ENCODE data around the gene NXPH4. TPM values are rescaled to one million over a fixed set of nuclear protein-coding genes. Genes with fewer than 3 reads are reported as not detected.

NXPH4 gene
- polyA plus RNA-seq, 1 experiment, result 2.8 TPM

DNA sequence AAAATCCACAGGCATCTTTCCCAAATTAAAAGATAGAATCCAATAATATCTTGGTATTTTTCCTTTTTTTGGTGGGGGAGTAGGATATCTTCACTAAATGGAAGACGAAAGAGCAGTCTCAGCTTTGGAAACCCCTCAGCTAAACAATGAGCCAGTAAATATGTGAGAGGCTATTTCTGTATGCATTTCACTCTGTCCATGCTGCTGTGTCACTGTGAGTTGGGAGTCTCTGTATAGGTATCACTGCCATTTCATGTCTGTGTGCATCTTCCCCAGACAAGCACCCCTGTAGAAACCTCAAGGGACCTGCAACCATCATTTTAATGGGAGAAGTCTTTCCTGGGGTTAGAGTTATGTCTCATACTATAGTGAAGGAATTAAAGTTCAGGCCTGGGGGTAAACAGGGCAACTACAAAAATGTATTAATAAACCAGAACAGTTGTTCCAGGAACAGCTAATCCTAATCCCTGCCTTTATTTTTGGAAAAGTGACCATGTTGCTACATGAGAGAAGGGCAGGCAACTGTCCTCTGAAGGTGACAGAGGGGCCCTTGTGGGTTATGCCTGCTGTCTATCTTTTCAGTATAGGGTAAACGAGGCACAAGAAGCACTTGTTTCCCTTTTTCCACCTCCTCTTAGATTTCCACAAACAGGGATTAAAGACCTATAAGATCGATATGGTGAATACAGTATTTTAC is 45.7 kb downstream of the NXPH4 start:
- H3K36me3 ChIP-seq (ENCODE audit: control insufficient read depth, insufficient read depth, low read length), result peaks cover 23% of the 10 kb centered on the region
- POLR2A ChIA-PET, result interaction anchor here (0.7 kb wide), 1 partner anchor 285 kb away, joined by 9 read pairs; no protein-coding TSS in a partner anchor
- CTCF ChIA-PET, result interaction anchor here (1.2 to 9.7 kb wide), 6 partner anchors 10 to 196 kb away, joined by 3 to 142 read pairs (median 8); partner anchors contain the start of genes INHBE and STAC3
- DNase-seq (ENCODE audit: low read depth), result no peak
- H3K27me3 ChIP-seq (ENCODE audit: control insufficient read depth, insufficient read depth, low read length), result no peaks in the 10 kb centered on the region
- no peak overlapping the region for H3K4me3 ChIP-seq (ENCODE audit: low read depth, low read length)
- TF ChIP-seq, protein P1, sequence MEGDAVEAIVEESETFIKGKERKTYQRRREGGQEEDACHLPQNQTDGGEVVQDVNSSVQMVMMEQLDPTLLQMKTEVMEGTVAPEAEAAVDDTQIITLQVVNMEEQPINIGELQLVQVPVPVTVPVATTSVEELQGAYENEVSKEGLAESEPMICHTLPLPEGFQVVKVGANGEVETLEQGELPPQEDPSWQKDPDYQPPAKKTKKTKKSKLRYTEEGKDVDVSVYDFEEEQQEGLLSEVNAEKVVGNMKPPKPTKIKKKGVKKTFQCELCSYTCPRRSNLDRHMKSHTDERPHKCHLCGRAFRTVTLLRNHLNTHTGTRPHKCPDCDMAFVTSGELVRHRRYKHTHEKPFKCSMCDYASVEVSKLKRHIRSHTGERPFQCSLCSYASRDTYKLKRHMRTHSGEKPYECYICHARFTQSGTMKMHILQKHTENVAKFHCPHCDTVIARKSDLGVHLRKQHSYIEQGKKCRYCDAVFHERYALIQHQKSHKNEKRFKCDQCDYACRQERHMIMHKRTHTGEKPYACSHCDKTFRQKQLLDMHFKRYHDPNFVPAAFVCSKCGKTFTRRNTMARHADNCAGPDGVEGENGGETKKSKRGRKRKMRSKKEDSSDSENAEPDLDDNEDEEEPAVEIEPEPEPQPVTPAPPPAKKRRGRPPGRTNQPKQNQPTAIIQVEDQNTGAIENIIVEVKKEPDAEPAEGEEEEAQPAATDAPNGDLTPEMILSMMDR (IDR thresholded peaks at IDR 0.05; ENCODE audit: insufficient read depth, low read depth, low read length), result no peak

DNA sequence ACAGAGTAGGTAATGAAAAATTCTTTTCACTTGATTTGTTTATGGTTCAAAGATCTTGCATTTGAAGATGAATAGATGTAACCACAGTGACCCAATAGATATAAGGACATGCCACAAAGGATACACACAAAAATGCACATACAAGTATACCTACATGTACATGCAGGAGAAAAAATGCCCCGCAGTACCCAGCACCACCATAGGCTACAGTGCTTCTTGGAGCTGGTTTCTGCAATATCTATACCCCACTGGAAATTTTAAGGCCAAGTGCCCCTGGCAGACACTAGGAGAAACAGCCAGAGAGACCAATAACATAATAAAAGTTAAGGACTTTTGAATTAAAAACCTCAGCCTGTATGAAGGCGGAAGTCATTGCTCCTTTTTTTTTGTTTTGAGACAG is 46.5 kb downstream of the NXPH4 start:
- Histone ChIP-seq H3K4me3 (ENCODE audit: low read depth, low read length) (no peak overlapping the region), H3K36me3 (ENCODE audit: control insufficient read depth, insufficient read depth, low read length) (peaks cover 21% of the 10 kb centered on the region), H3K27me3 (ENCODE audit: control insufficient read depth, insufficient read depth, low read length) (no peaks in the 10 kb centered on the region)
- ChIA-PET POLR2A (no interaction called here), CTCF (interaction anchor here (0.6 to 9.7 kb wide), 8 partner anchors 10 to 203 kb away, joined by 3 to 142 read pairs (median 6); partner anchors contain the start of genes INHBE and STAC3)
- TF ChIP-seq, protein P1 (IDR thresholded peaks at IDR 0.05; ENCODE audit: insufficient read depth, low read depth, low read length), result no peak
- DNase-seq (ENCODE audit: low read depth), result no peak

DNA sequence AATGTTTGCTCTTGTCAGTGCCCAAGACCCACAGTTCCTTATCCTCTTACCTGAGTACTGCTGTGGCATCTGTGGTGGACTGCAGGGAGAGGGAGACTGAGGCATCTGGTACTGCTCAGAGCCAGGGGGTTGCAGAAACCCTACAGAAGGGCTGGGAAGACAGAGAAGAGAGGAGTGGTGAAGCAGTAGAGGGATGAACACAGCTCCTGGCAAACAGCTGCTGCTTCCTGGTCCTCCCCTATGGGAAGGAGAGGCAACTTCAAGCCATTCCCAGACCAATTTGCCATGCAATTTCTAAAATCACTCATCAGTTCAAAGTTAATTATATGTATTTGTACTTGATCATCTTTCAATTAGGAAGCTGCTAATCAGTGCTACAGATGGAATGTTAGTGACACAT is 50.1 kb downstream of the NXPH4 start:
- H3K4me3 ChIP-seq (ENCODE audit: low read depth, low read length), result no peak overlapping the region
- CTCF ChIA-PET, result interaction anchor here (0.8 to 9.7 kb wide), 3 partner anchors 9 to 187 kb away, joined by 3 to 142 read pairs (median 5); partner anchors contain the start of gene INHBE

DNA sequence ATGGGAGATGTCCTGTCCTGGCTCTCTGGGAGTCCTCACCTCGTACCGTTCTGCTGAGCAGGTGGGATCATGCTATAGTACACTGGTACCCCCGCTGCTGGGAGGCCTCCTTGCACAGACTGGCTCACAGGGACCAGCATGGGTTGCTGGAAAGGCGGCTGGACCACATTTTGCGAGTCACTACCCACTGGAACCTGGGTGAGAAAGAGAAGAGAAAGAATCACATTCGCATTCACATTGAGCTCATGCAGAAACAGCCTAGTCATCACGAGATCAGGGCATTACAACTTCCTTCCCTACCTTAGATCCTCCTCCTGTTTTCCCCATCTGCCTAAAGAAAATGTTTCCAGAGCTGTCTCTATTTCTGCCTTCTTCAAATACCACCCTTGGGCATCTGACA is 51.7 kb downstream of the NXPH4 start:
- no peak for DNase-seq (ENCODE audit: low read depth)
- ChIA-PET CTCF (no interaction called here), POLR2A (no interaction called here)
- TF ChIP-seq, protein P1 (IDR thresholded peaks at IDR 0.05; ENCODE audit: insufficient read depth, low read depth, low read length), result no peak
- Histone ChIP-seq H3K4me3 (ENCODE audit: low read depth, low read length) (no peak overlapping the region), H3K36me3 (ENCODE audit: control insufficient read depth, insufficient read depth, low read length) (peaks cover 15% of the 10 kb centered on the region), H3K27me3 (ENCODE audit: control insufficient read depth, insufficient read depth, low read length) (no peaks in the 10 kb centered on the region)

More for the DNA sequence above, 50.1 kb downstream of the NXPH4 start:
- POLR2A ChIA-PET, result no interaction called here
- Histone ChIP-seq H3K36me3 (ENCODE audit: control insufficient read depth, insufficient read depth, low read length) (peaks cover 18% of the 10 kb centered on the region), H3K27me3 (ENCODE audit: control insufficient read depth, insufficient read depth, low read length) (no peaks in the 10 kb centered on the region)
- TF ChIP-seq, protein P1 (IDR thresholded peaks at IDR 0.05; ENCODE audit: insufficient read depth, low read depth, low read length), result no peak
- no peak for DNase-seq (ENCODE audit: low read depth)

DNA sequence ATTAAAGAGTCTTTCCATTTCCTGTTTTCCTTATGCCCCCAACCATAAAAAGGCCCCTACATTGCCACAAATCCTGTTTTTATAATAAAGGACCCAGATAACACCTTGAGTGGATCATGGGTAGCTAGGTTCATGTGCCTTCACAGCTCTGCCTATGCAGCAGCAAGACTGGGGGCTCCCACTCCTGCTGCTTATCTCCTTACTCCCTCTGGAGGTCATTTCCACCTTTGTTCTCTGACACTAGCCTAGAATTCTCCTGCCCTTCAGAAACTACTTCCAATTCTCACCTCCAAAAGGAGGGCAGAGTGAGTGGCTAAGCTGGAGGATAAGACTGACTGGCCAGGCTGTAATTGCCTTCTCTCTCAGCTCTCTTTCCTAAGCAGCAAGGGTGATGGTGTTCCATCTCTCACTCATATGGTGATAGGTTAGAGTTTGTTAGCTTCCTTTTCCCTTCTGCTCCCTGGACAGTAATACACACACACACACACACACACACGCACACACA is 54.4 kb downstream of the NXPH4 start:
- Histone ChIP-seq H3K36me3 (ENCODE audit: control insufficient read depth, insufficient read depth, low read length) (peaks cover 15% of the 10 kb centered on the region), H3K4me3 (ENCODE audit: low read depth, low read length) (no peak overlapping the region), H3K27me3 (ENCODE audit: control insufficient read depth, insufficient read depth, low read length) (no peaks in the 10 kb centered on the region)
- ChIA-PET POLR2A (interaction anchor here (0.5 kb wide), 1 partner anchor 32 kb away, joined by 3 read pairs; no protein-coding TSS in a partner anchor), CTCF (interaction anchor here (1.0 to 3.3 kb wide), 4 partner anchors 11 to 184 kb away, joined by 3 to 10 read pairs (median 5); partner anchors contain the start of gene INHBE)
- no peak for DNase-seq (ENCODE audit: low read depth)
- TF ChIP-seq, protein P1 (IDR thresholded peaks at IDR 0.05; ENCODE audit: insufficient read depth, low read depth, low read length), result no peak

Data from BJ (cell line).